Calu3 (cell line): ENCODE measurements around the gene COP1. TPM values are rescaled to one million over a fixed set of nuclear protein-coding genes. Genes with fewer than 3 reads are reported as not detected.
"Not testable (repeated sequence)": the region's sequence is repeated elsewhere in the genome, so short reads cannot be mapped to it uniquely, and the experiment has no call there.

Source experiments
- BruUV-seq: library from RNA; stranded (reverse); fragments of 400-500 nt; replicated peaks from 2 replicates; lab custom pipeline; 2021; lab: Mats Ljungman, UMichigan
- CTCF ChIA-PET: fragments of 300-600 bp; sonication (Branson Sonifier 250); formaldehyde crosslinking; loops from one replicate; lab custom pipeline; 2022; ENCODE audit warnings: antibody characterized with exemption; lab: Charles Lee
- DNase-seq: peaks from one replicate; pipeline ENCODE4 v3.0.0; 2022
- H3K27ac Mint-ChIP-seq: one replicate; pipeline ENCODE4 v1.8.0; 2022; ENCODE audit warnings: mixed read lengths; ENCODE audit not compliant: unreplicated experiment
- H3K27me3 Mint-ChIP-seq: one replicate; pipeline ENCODE4 v1.8.0; 2022; ENCODE audit warnings: mixed read lengths; ENCODE audit not compliant: unreplicated experiment
- H3K36me3 Mint-ChIP-seq: one replicate; pipeline ENCODE4 v1.8.0; 2022; ENCODE audit warnings: mild to moderate bottlenecking, moderate library complexity, mixed read lengths; ENCODE audit not compliant: insufficient read depth, unreplicated experiment
- H3K4me1 Mint-ChIP-seq: one replicate; pipeline ENCODE4 v1.8.0; 2022; ENCODE audit warnings: mild to moderate bottlenecking, low read depth, mixed read lengths; ENCODE audit not compliant: unreplicated experiment
- H3K4me3 Mint-ChIP-seq: one replicate; pipeline ENCODE4 v1.8.0; 2022; ENCODE audit warnings: mild to moderate bottlenecking, low read depth, moderate library complexity, mixed read lengths; ENCODE audit not compliant: unreplicated experiment
- H3K9me3 Mint-ChIP-seq: one replicate; pipeline ENCODE4 v1.8.0; 2022; ENCODE audit warnings: low read depth, mixed read lengths; ENCODE audit not compliant: unreplicated experiment
- intact Hi-C: fragments of 100-400 bp; cut with micrococcal nuclease; formaldehyde crosslinking; loops from one replicate; pipeline ENCODE4 v1.10.0; 2022; ENCODE audit not compliant: unreplicated experiment
- total RNA-seq: library from RNA; stranded (reverse); gene quantifications from 2 replicates; pipeline ENCODE4 v1.2.3, GENCODE V29; 2022
- TF ChIP-seq, protein P1 (sequence below): fragments of 200-600 bp; IDR thresholded peaks from one replicate; pipeline ENCODE4 v1.8.0; 2022; ENCODE audit warnings: antibody characterized with exemption; ENCODE audit not compliant: unreplicated experiment

COP1 gene
- total RNA-seq, 1 experiment from 2014 or later = 45.5 TPM

DNA sequence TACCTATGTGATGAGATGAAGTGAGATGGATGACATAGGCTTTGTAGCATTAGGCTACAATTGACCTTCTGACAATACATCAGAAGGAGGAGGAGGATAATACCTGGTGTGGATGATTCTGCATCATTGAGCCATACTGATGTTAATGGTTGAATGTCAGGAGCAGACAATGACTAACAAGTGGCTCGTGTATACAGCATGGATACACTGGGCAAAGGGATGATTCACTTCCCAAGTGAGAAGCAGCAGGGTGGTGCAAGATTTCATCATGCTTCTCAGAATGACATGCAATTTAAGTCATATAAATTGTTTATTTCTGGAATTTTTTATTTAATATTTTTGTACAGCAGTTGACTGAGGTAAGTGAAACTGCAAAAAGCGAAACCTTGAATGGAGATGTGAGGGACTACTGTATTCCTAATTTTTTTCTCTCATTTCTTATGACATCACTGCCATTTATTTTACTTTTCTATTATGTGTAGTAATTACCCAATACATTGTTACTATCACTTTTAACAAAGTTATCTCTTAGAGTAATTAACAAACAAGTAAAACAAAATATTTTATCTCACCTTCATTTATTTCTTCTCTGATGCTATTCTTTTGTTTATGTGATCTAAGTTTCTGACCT lies 34.4 kb upstream of the COP1 start:
- no peaks in the 10 kb centered on the region for H3K36me3 Mint-ChIP-seq
- H3K27ac Mint-ChIP-seq = peak overlapping the region; percentile 52
- peaks cover 17% of the 10 kb centered on the region for H3K4me1 Mint-ChIP-seq
- DNase-seq = no peak
- no peak overlapping the region for H3K4me3 Mint-ChIP-seq
- no peaks in the 10 kb centered on the region for H3K27me3 Mint-ChIP-seq
- TF ChIP-seq, protein P1, sequence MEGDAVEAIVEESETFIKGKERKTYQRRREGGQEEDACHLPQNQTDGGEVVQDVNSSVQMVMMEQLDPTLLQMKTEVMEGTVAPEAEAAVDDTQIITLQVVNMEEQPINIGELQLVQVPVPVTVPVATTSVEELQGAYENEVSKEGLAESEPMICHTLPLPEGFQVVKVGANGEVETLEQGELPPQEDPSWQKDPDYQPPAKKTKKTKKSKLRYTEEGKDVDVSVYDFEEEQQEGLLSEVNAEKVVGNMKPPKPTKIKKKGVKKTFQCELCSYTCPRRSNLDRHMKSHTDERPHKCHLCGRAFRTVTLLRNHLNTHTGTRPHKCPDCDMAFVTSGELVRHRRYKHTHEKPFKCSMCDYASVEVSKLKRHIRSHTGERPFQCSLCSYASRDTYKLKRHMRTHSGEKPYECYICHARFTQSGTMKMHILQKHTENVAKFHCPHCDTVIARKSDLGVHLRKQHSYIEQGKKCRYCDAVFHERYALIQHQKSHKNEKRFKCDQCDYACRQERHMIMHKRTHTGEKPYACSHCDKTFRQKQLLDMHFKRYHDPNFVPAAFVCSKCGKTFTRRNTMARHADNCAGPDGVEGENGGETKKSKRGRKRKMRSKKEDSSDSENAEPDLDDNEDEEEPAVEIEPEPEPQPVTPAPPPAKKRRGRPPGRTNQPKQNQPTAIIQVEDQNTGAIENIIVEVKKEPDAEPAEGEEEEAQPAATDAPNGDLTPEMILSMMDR = no peak
- CTCF ChIA-PET = no interaction called here
- BruUV-seq = no TSS peak
- no peaks in the 10 kb centered on the region for H3K9me3 Mint-ChIP-seq
- intact Hi-C loops = no loop called here

DNA sequence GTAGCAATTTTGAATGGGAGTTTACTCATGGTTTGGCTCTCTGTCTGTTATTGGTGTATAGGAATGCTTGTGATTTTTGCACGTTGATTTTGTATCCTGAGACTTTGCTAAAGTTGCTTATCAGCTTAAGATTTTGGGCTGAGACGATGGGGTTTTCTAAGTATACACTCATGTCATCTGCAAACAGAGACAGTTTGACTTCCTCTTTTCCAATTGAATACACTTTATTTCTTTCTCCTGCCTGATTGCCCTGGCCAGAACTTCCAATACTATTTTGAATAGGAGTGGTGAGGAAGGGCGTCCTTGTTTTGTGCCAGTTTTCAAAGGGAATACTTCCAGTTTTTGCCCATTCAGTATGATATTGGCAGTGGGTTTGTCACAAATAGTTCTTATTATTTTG lies 26.6 kb upstream of the COP1 start:
- not testable (repeated sequence) for H3K27ac Mint-ChIP-seq, BruUV-seq

DNA sequence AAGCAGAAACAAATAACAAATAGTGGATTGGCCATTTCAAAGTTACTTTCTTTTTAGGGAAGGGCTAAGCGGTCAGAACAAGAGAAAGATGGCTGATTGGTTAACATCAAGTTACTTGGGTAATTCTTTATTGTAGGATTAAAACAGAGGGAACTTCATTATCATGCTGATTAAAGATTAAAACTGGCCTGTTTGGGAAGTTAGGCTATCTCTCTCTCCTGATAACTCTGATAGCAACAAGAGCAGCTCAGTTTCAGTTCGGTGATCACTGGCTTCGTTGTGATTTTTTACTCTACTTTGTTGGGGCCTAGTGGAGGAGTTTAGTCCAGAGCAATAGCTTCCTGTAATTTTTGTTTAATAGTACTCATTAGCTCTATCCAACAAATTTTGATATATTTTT lies 20.5 kb upstream of the COP1 start:
- Mint-ChIP-seq H3K27ac (no peak overlapping the region), H3K36me3 (no peaks in the 10 kb centered on the region), H3K9me3 (no peaks in the 10 kb centered on the region), H3K27me3 (no peaks in the 10 kb centered on the region), H3K4me1 (peaks cover 10% of the 10 kb centered on the region), H3K4me3 (no peak overlapping the region)
- intact Hi-C loops = no loop called here
- TF ChIP-seq, protein P1 = no peak
- no TSS peak for BruUV-seq
- CTCF ChIA-PET = no interaction called here
- DNase-seq = no peak

More for the DNA sequence above, 26.6 kb upstream of the COP1 start:
- intact Hi-C loops, CTCF ChIA-PET, H3K4me3 Mint-ChIP-seq, H3K4me1 Mint-ChIP-seq, DNase-seq, H3K36me3 Mint-ChIP-seq, H3K9me3 Mint-ChIP-seq, H3K27me3 Mint-ChIP-seq: not testable (repeated sequence)

DNA sequence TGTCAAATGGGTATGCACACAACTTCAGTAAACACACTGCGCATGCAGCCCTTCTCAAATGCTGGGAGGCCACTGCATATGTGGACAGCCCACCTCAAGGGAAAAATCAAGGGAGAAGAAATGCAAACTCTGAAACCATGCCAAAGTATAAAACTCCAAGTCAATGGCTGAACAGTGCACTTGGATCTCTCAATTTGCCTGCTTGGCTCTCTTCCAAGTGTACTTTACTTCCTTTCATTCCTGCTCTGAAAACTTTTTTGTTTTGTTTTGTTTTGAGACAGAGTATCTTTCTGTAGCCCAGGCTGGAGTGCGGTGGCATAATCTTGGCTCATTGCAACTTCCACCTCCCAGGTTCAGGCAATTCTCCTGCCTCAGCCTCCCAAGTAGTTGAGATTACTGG lies 18.8 kb upstream of the COP1 start:
- no TSS peak for BruUV-seq
- Mint-ChIP-seq H3K27me3 (no peaks in the 10 kb centered on the region), H3K36me3 (no peaks in the 10 kb centered on the region), H3K27ac (no peak overlapping the region), H3K4me3 (no peak overlapping the region), H3K4me1 (peaks cover 19% of the 10 kb centered on the region), H3K9me3 (no peaks in the 10 kb centered on the region)
- DNase-seq = no peak
- intact Hi-C loops = no loop called here
- TF ChIP-seq, protein P1 = no peak
- CTCF ChIA-PET = interaction anchor here (1.6 kb wide), 1 partner anchor 131 kb away, joined by 3 read pairs; no protein-coding TSS in a partner anchor

DNA sequence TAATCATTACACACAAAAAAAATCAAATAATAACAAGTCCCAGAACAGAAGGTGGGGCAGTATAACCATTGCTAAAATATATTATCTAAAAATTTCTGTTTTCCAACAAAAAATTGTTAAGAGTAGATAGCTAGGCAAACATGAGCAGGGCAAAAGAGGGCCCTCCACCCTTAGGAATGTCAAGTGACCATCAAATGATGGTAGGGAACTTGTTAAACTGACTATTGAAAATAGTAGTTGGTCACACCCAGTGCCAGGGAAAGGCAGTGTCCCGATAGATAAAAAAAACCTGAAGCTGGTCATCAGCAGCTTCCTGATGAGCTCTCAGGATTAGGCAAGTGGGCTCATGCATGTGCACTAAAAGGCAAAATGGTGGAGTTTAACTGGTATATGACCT lies 18.4 kb upstream of the COP1 start:
- intact Hi-C loops = no loop called here
- no peak overlapping the region for H3K4me3 Mint-ChIP-seq
- H3K4me1 Mint-ChIP-seq = peaks cover 19% of the 10 kb centered on the region
- BruUV-seq = no TSS peak
- no peaks in the 10 kb centered on the region for H3K36me3 Mint-ChIP-seq
- CTCF ChIA-PET = interaction anchor here (0.8 to 1.6 kb wide), 2 partner anchors 18 to 131 kb away, joined by 3 read pairs; partner anchors contain the start of gene COP1
- H3K27ac Mint-ChIP-seq = no peak overlapping the region
- no peak for DNase-seq
- H3K27me3 Mint-ChIP-seq = no peaks in the 10 kb centered on the region
- H3K9me3 Mint-ChIP-seq = no peaks in the 10 kb centered on the region
- TF ChIP-seq, protein P1 = no peak
